Measurements from ENCODE around the gene POLE4. TPM values are rescaled to one million over a fixed set of nuclear protein-coding genes. Genes with fewer than 3 reads are reported as not detected.

The POLE4 gene
- total RNA-seq, 4 donors from 2014 or later = 27.5 to 339 (median 46.0) TPM

DNA sequence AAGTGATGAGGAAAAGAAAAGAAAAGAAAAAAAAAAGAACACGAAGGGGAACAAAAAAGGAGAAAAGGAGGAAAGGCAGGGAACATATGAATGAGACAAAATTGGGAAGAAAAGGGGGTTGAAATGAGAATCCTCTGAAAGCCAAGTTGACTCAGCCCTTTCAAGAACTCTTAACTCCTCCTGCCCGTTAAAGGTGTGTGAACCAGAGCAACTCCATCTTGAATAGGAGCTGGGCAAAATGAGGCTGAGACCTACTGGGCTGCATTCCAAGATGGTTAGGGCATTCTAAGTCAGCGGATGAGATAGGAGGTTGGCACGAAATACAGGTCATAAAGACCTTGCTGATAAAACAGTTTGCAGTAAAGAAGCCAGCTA lies 4.0 kb upstream of the POLE4 start:
- H3K36me3 ChIP-seq = no peaks in the 10 kb centered on the region
- H3K9me3 ChIP-seq = peaks cover 0 to 5% of the 10 kb centered on the region in 2 donors
- intact Hi-C loops (cut with DNase I; ENCODE audit: low total_unique reads) (no loop called here), in situ Hi-C loops (cut with MboI; ENCODE audit: low pct_ligation_motif_present in 1 of 4, low pct_unique_long_range_greater_than_20kb in 1 of 4, low sequenced_read_pairs in 3 of 4) (no loop called here)
- H3K4me1 ChIP-seq = peaks cover 3 to 18% (median 10%) of the 10 kb centered on the region in 4 donors
- no peak for DNase-seq
- no peaks in the 10 kb centered on the region for H3K27me3 ChIP-seq
- WGBS, 2 donors (ENCODE audit: low coverage in 1 of 2) = 75 to 77% methylated on average over 1 to 4 of the region's 4 CpGs
- TF ChIP-seq POLR2A (IDR thresholded peaks at IDR 0.05) = no peak
- no peak for TF ChIP-seq EP300 (IDR thresholded peaks at IDR 0.05; ENCODE audit: low read depth)
- TF ChIP-seq, protein P1, sequence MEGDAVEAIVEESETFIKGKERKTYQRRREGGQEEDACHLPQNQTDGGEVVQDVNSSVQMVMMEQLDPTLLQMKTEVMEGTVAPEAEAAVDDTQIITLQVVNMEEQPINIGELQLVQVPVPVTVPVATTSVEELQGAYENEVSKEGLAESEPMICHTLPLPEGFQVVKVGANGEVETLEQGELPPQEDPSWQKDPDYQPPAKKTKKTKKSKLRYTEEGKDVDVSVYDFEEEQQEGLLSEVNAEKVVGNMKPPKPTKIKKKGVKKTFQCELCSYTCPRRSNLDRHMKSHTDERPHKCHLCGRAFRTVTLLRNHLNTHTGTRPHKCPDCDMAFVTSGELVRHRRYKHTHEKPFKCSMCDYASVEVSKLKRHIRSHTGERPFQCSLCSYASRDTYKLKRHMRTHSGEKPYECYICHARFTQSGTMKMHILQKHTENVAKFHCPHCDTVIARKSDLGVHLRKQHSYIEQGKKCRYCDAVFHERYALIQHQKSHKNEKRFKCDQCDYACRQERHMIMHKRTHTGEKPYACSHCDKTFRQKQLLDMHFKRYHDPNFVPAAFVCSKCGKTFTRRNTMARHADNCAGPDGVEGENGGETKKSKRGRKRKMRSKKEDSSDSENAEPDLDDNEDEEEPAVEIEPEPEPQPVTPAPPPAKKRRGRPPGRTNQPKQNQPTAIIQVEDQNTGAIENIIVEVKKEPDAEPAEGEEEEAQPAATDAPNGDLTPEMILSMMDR (IDR thresholded peaks at IDR 0.05) = no peak
- no peak for TF ChIP-seq POLR2AphosphoS5 (IDR thresholded peaks at IDR 0.05)
- H3K4me3 ChIP-seq = no peak overlapping the region
- no peak overlapping the region for H3K27ac ChIP-seq

DNA sequence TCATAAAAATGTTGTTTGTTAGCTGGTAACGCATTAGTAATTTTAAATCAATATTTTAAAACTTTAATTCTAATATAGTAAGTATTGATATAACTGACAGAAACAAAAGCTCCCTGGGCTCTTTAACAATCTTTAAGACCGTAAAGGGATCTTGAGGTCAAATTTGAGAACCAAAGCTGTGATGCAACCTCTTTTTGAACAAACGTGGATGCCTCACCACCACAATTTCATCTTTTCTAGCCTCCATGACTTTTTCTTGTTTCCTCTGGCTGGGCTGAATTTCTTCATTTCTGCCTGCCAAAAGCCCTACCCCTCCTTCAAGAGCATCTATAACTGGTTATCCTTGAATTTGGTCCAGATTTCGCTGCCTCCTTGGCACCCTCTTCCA lies 563 bp upstream of the POLE4 start:
- TF ChIP-seq POLR2A (IDR thresholded peaks at IDR 0.05) = no peak
- TF ChIP-seq POLR2AphosphoS5 (IDR thresholded peaks at IDR 0.05) = no peak
- TF ChIP-seq, protein P1 (IDR thresholded peaks at IDR 0.05) = no peak
- no peak for TF ChIP-seq EP300 (IDR thresholded peaks at IDR 0.05; ENCODE audit: low read depth)
- peak overlapping the region; percentile 90 to 95 (median 92) for H3K27ac ChIP-seq
- H3K36me3 ChIP-seq = no peaks in the 10 kb centered on the region
- intact Hi-C loops (cut with DNase I; ENCODE audit: low total_unique reads) (no loop called here), in situ Hi-C loops (cut with MboI; ENCODE audit: low pct_ligation_motif_present in 1 of 4, low pct_unique_long_range_greater_than_20kb in 1 of 4, low sequenced_read_pairs in 3 of 4) (no loop called here)
- no peak for DNase-seq
- peak overlapping the region in 3 of 4 donors; percentile 53 to 73 (median 58) for H3K4me3 ChIP-seq
- no peaks in the 10 kb centered on the region for H3K9me3 ChIP-seq
- 58 to 59% methylated on average over 4 of the region's 4 CpGs for WGBS, 2 donors (ENCODE audit: low coverage in 1 of 2)
- H3K4me1 ChIP-seq = peaks cover 3 to 18% (median 11%) of the 10 kb centered on the region in 4 donors
- H3K27me3 ChIP-seq = no peaks in the 10 kb centered on the region

DNA sequence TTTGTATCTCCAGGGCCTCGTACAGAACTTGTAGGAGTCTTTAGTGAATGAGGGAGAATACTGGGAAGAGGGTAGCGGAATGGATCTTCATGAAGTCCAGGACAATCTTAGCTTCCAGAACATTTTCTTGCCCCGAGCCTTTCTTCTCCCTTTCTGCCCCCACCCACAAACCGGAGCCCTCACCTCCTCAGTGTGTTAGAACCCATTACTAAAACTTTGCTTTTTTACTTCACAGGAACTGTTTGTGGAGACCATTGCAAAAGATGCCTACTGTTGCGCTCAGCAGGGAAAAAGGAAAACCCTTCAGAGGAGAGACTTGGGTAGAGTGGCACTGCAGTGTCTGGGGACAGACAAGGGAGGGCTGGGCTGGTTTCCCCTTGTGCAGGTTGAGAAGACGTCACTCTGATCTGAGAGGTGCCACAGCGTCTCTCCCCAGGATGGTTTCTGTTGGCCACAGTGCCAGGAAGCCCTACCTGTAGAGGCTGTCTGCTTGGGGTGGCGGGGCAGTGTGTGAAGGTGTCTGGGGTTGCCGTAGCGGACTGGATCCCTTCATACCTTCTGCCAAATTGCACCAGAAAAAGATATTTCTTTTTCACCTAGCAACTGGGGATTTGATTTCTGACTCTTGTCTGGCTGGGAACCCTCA lies 786 bp downstream of the POLE4 start:
- 80 to 81% methylated on average over 2 to 10 of the region's 10 CpGs for WGBS, 2 donors (ENCODE audit: low coverage in 1 of 2)
- Histone ChIP-seq H3K27me3 (no peaks in the 10 kb centered on the region), H3K4me3 (peak overlapping the region; percentile 53 to 73 (median 59)), H3K27ac (peak overlapping the region; percentile 90 to 95 (median 92)), H3K4me1 (peaks cover 3 to 18% (median 11%) of the 10 kb centered on the region in 4 donors), H3K36me3 (no peaks in the 10 kb centered on the region), H3K9me3 (no peaks in the 10 kb centered on the region)
- TF ChIP-seq, protein P1 (IDR thresholded peaks at IDR 0.05) = no peak
- TF ChIP-seq POLR2A (IDR thresholded peaks at IDR 0.05) (no peak), EP300 (IDR thresholded peaks at IDR 0.05; ENCODE audit: low read depth) (no peak), POLR2AphosphoS5 (IDR thresholded peaks at IDR 0.05) (no peak)
- in situ Hi-C loops (cut with MboI; ENCODE audit: low pct_ligation_motif_present in 1 of 4, low pct_unique_long_range_greater_than_20kb in 1 of 4, low sequenced_read_pairs in 3 of 4) (no loop called here), intact Hi-C loops (cut with DNase I; ENCODE audit: low total_unique reads) (no loop called here)
- no peak for DNase-seq

GRCh38 chr2:74966887-74967286 lies 8.4 kb downstream of the POLE4 start:
- intact Hi-C loops (cut with DNase I; ENCODE audit: low total_unique reads) = no loop called here
- no peaks in the 10 kb centered on the region for H3K9me3 ChIP-seq
- whole genome bisulfite sequencing, 2 donors (ENCODE audit: low coverage in 1 of 2) = 85 to 100% methylated on average over 1 of the region's 1 CpG

More at GRCh38 chr2:74966887-74967286, 8.4 kb downstream of the POLE4 start:
- Histone ChIP-seq H3K4me1 (no peaks in the 10 kb centered on the region), H3K27ac (no peak overlapping the region), H3K4me3 (no peak overlapping the region), H3K36me3 (peaks cover 0 to 18% (median 7%) of the 10 kb centered on the region in 4 donors), H3K27me3 (no peaks in the 10 kb centered on the region)
- DNase-seq = no peak
- TF ChIP-seq, protein P1 (IDR thresholded peaks at IDR 0.05) = no peak
- in situ Hi-C loops (cut with MboI; ENCODE audit: low pct_ligation_motif_present in 1 of 4, low pct_unique_long_range_greater_than_20kb in 1 of 4, low sequenced_read_pairs in 3 of 4) = no loop called here

Measured in transverse colon (tissue), 4 donors.